HCT116 (cell line): ENCODE results near the gene TSPAN15. TPM values are rescaled to one million over a fixed set of nuclear protein-coding genes. Genes with fewer than 3 reads are reported as not detected.

Source experiments
- ATAC-seq: fragments of 200-7000 bp; cut with Tn5 transposase; 2 replicates; pipeline ENCODE4 v1.9.1; 2020; ENCODE audit warnings: mild to moderate bottlenecking, moderate library complexity
- BruUV-seq: library from RNA; stranded (reverse); fragments of 400-500 nt; replicated peaks from 2 replicates; lab custom pipeline; 2021; lab: Mats Ljungman, UMichigan
- CTCF ChIA-PET: fragments of 300-600 bp; sonication (Branson Sonifier 250); formaldehyde crosslinking; loops from one replicate; lab custom pipeline; 2021; ENCODE audit warnings: antibody characterized with exemption; lab: Charles Lee
- POLR2A ChIA-PET: fragments of 300-600, 350-600 bp; sonication (Branson Sonifier 250); formaldehyde crosslinking; loops from one replicate; lab custom pipeline; 2021; ENCODE audit warnings: antibody characterized with exemption; lab: Charles Lee
- RAD21 ChIA-PET, 2 experiments: fragments of 300-600 bp; sonication (Branson Sonifier 250); formaldehyde crosslinking; loops; one replicate each; lab custom pipeline; 2023; ENCODE audit warnings: low total read pairs in 2 of 2; ENCODE audit not compliant: uncharacterized antibody in 2 of 2, unreplicated experiment in 2 of 2, low non-redundant PET in 1 of 2; lab: Charles Lee
- DNase-seq: peaks from one replicate; pipeline ENCODE4 v3.0.0-alpha.2; 2010; ENCODE audit warnings: low read depth, low spot score
- H2AFZ ChIP-seq: fragments of 200-600 bp; shearing (Covaris generic), sonication (generic); 2 replicates; pipeline ENCODE4 v1.6.1; 2017; ENCODE audit warnings: low read depth, mixed run types, mixed read lengths, antibody characterized with exemption, low read length; ENCODE audit not compliant: poor library complexity, severe bottlenecking
- H3K27ac ChIP-seq: 2 replicates; pipeline ENCODE4 v1.5.1; 2012; ENCODE audit warnings: low read depth, low read length
- H3K27me3 ChIP-seq: fragments of 200-600 bp; sonication (generic); 2 replicates; pipeline ENCODE4 v1.6.1; 2016; ENCODE audit warnings: mixed run types, low read length, mixed read lengths; ENCODE audit not compliant: insufficient read depth
- H3K36me3 ChIP-seq, 2 experiments: fragments of 200-500 bp in 1 of 2; fragments of 200-600 bp in 1 of 2; sonication (Bioruptor generic) in 1 of 2; sonication (generic) in 1 of 2; 2 replicates each; pipeline versions ENCODE4 v1.5.1 to v1.6.1; 2014 to 2016; ENCODE audit warnings: low read length in 2 of 2, inconsistent platforms in 1 of 2, mixed read lengths in 1 of 2, mixed run types in 1 of 2; ENCODE audit not compliant: insufficient read depth in 2 of 2, control insufficient read depth in 1 of 2
- H3K4me1 ChIP-seq, 2 experiments: fragments of 200-600 bp in 1 of 2; sonication (generic) in 1 of 2; 2 replicates each; pipeline versions ENCODE4 v1.5.1 to v1.6.1; 2012 to 2017; ENCODE audit warnings: low read length in 2 of 2, inconsistent platforms in 1 of 2, mild to moderate bottlenecking in 1 of 2, mixed read lengths in 1 of 2, mixed run types in 1 of 2, moderate library complexity in 1 of 2; ENCODE audit not compliant: insufficient read depth in 2 of 2, control insufficient read depth in 1 of 2
- H3K4me2 ChIP-seq: fragments of 200-600 bp; sonication (generic); 2 replicates; pipeline ENCODE4 v1.6.1; 2017; ENCODE audit warnings: mixed run types, low read length, mixed read lengths
- H3K4me3 ChIP-seq, 2 experiments: fragments of 200-600 bp in 1 of 2; sonication (generic) in 1 of 2; replicated peaks in 1 of 2; 2 replicates each; pipeline ENCODE4 v1.5.1; 2011 to 2016; ENCODE audit warnings: low read length in 2 of 2, control low read depth in 1 of 2, low read depth in 1 of 2, mild to moderate bottlenecking in 1 of 2, mixed read lengths in 1 of 2, mixed run types in 1 of 2
- H3K79me2 ChIP-seq: fragments of 200-600 bp; sonication (generic); 2 replicates; pipeline ENCODE4 v1.6.1; 2017; ENCODE audit warnings: mild to moderate bottlenecking, mixed run types, low read length, moderate library complexity, mixed read lengths; ENCODE audit not compliant: insufficient read depth
- H3K9ac ChIP-seq: fragments of 200-600 bp; sonication (generic); 2 replicates; pipeline ENCODE4 v1.6.1; 2016; ENCODE audit warnings: low read length, mixed read lengths
- H3K9me2 ChIP-seq: fragments of 200-600 bp; sonication (generic), shearing (Covaris generic); 2 replicates; pipeline ENCODE4 v1.6.1; 2017; ENCODE audit warnings: mixed run types, mild to moderate bottlenecking, moderate library complexity; ENCODE audit not compliant: insufficient read depth
- H3K9me3 ChIP-seq, 2 experiments: fragments of 200-500 bp in 1 of 2; fragments of 200-600 bp in 1 of 2; sonication (Bioruptor generic) in 1 of 2; sonication (generic) in 1 of 2; 2 replicates each; pipeline ENCODE4 v1.6.1; 2014 to 2017; ENCODE audit warnings: low read length in 2 of 2, mixed read lengths in 2 of 2, inconsistent platforms in 1 of 2, low read depth in 1 of 2, mild to moderate bottlenecking in 1 of 2, mixed run types in 1 of 2, moderate library complexity in 1 of 2; ENCODE audit not compliant: control insufficient read depth in 1 of 2, insufficient read depth in 1 of 2
- H4K20me1 ChIP-seq: fragments of 200-600 bp; sonication (generic), shearing (Covaris generic); 2 replicates; pipeline ENCODE4 v1.6.1; 2017; ENCODE audit warnings: mixed run types, mild to moderate bottlenecking, moderate library complexity; ENCODE audit not compliant: insufficient read depth
- CBX3 ChIP-seq: IDR thresholded peaks from 2 replicates; pipeline ENCODE4 v1.6.1; 2012; ENCODE audit warnings: low read depth
- EGR1 ChIP-seq: IDR thresholded peaks from 2 replicates; pipeline ENCODE4 v1.6.1; 2012; ENCODE audit warnings: low read depth
- ELF1 ChIP-seq: IDR thresholded peaks from 2 replicates; pipeline ENCODE4 v1.6.1; 2012; ENCODE audit warnings: low read depth, borderline replicate concordance
- EZH2 ChIP-seq: fragments of 200-600 bp; sonication (generic); IDR thresholded peaks from 2 replicates; pipeline ENCODE4 v1.6.1; 2017; ENCODE audit warnings: antibody characterized with exemption, mixed run types
- FOSL1 ChIP-seq: IDR thresholded peaks from 2 replicates; pipeline ENCODE4 v1.6.1; 2012; ENCODE audit warnings: low read depth
- POLR2A ChIP-seq: IDR thresholded peaks from 2 replicates; pipeline ENCODE4 v1.7.0; 2011; ENCODE audit warnings: borderline replicate concordance; ENCODE audit not compliant: insufficient read depth, insufficient read length; ENCODE audit errors: extremely low read depth
- POLR2AphosphoS5 ChIP-seq: IDR thresholded peaks from 2 replicates; pipeline ENCODE4 v1.6.1; 2011; ENCODE audit warnings: mild to moderate bottlenecking, low read depth, low read length, moderate library complexity
- RAD21 ChIP-seq: IDR thresholded peaks from 2 replicates; pipeline ENCODE4 v1.6.1; 2012; ENCODE audit warnings: low read depth, mild to moderate bottlenecking
- REST ChIP-seq: IDR thresholded peaks from 2 replicates; pipeline ENCODE4 v1.6.1; 2012; ENCODE audit warnings: low read depth
- SIN3A ChIP-seq: IDR thresholded peaks from 2 replicates; pipeline ENCODE4 v1.6.1; 2012; ENCODE audit warnings: low read depth
- SRF ChIP-seq: IDR thresholded peaks from 2 replicates; pipeline ENCODE4 v1.6.1; 2012; ENCODE audit warnings: low read depth
- ZBTB33 ChIP-seq: IDR thresholded peaks from 2 replicates; pipeline ENCODE4 v1.6.1; 2011; ENCODE audit warnings: mild to moderate bottlenecking, low read length, moderate library complexity; ENCODE audit not compliant: insufficient replicate concordance; ENCODE audit errors: extremely low read depth
- ZFX ChIP-seq: fragments of 450-650 bp; IDR thresholded peaks from 2 replicates; pipeline ENCODE4 v1.6.1; 2017
- ZNF274 ChIP-seq: fragments of 200-500 bp; sonication (Bioruptor generic); IDR thresholded peaks from 2 replicates; pipeline ENCODE4 v1.6.1; 2014; ENCODE audit warnings: mild to moderate bottlenecking, low read depth, low read length, inconsistent platforms
- intact Hi-C: fragments of 100-400 bp; cut with micrococcal nuclease; formaldehyde crosslinking; loops from 2 replicates; pipeline ENCODE4 v1.10.0; 2022
- total RNA-seq: library from RNA; stranded (reverse); gene quantifications from one replicate; pipeline ENCODE4 v1.2.1, GENCODE V29; 2021; ENCODE audit not compliant: unreplicated experiment
- TF ChIP-seq, protein P1 (sequence below): IDR thresholded peaks from 2 replicates; pipeline ENCODE4 v1.6.1; 2012

TSPAN15 gene
- total RNA-seq, 1 experiment from 2014 or later = 16.0 TPM

DNA sequence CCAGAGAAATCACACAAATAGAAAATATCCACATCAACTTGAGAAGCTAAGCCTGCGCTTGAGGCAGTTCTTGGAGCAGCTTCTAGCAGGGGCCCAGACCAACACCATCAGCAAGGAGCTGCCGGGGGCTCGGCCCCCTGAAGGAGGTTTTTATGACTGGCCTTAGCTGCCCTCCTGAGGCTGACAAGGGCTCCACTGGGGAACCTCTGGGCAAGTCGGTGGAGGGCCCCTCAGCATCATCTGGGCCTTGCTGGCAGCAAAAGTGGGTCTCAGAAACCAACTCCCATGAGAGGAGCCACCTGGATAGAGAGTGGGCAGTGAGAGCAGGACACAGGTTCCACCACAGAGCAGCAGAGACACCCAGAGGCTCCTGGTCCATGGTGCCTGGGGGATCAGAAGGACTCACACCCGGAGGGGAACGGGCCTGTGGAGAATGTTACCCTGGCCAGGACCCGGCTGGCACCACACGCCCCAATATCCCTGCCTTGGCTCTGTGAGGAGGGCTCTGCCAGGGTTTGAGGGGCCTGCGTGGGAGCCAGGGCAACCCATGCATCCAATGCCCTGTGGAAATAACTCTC lies 66.1 kb downstream of the TSPAN15 start:
- Histone ChIP-seq H3K36me3 (no peaks in the 10 kb centered on the region), H3K9me2 (no peaks in the 10 kb centered on the region), H4K20me1 (no peaks in the 10 kb centered on the region), H3K4me1 (no peaks in the 10 kb centered on the region), H3K9me3 (no peaks in the 10 kb centered on the region), H3K79me2 (no peaks in the 10 kb centered on the region), H3K4me3 (no peak overlapping the region), H3K27ac (no peak overlapping the region), H3K27me3 (no peaks in the 10 kb centered on the region)
- BruUV-seq = no TSS peak
- POLR2A ChIA-PET = no interaction called here
- CTCF ChIA-PET = interaction anchor here (2.4 to 5.2 kb wide), 3 partner anchors 119 to 199 kb away, joined by 15 to 148 read pairs (median 29); no protein-coding TSS in a partner anchor
- no peak for DNase-seq
- intact Hi-C loops = no loop called here
- TF ChIP-seq, protein P1, sequence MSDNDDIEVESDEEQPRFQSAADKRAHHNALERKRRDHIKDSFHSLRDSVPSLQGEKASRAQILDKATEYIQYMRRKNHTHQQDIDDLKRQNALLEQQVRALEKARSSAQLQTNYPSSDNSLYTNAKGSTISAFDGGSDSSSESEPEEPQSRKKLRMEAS = no peak
- TF ChIP-seq ELF1 = no peak
- TF ChIP-seq REST = no peak
- no peak for TF ChIP-seq CBX3
- TF ChIP-seq SIN3A = no peak
- TF ChIP-seq RAD21 = no peak
- no peak for TF ChIP-seq POLR2A
- no peak for TF ChIP-seq POLR2AphosphoS5
- no peak for TF ChIP-seq SRF
- no peak for TF ChIP-seq EZH2
- TF ChIP-seq ZNF274 = no peak
- TF ChIP-seq ZBTB33 = no peak
- TF ChIP-seq EGR1 = no peak
- TF ChIP-seq ZFX = no peak
- no peak for TF ChIP-seq FOSL1
- TF ChIP-seq, all 23 proteins: peak for 0
- RAD21 ChIA-PET = interaction anchor here (2.4 to 2.7 kb wide), 2 partner anchors 119 kb away, joined by 14 to 17 read pairs; no protein-coding TSS in a partner anchor
- no peak overlapping the region for H3K9ac ChIP-seq
- H3K4me2 ChIP-seq = no peak overlapping the region
- no peak for ATAC-seq
- no peak overlapping the region for H2AFZ ChIP-seq
